Gastrocnemius medialis (tissue), 4 donors: Measurements from ENCODE around the gene FBXO2.

ENCODE experiments used
- POLR2A ChIP-seq, 2 donors: fragments of 450-650 bp; IDR thresholded peaks; one replicate each; pipeline ENCODE4 v1.6.1; 2017; ENCODE audit warnings: antibody characterized with exemption in 2 of 2, mild to moderate bottlenecking in 2 of 2, moderate library complexity in 2 of 2
- TF ChIP-seq, protein P1 (sequence below), 5 experiments: fragments of 450-650 bp in 3 of 5; fragments of 200-600 bp in 2 of 5; sonication (generic) in 2 of 5; IDR thresholded peaks in 4 of 5; conservative IDR thresholded peaks in 1 of 5; 1 replicate in 4 of 5; 2 replicates in 1 of 5; pipeline ENCODE4 v1.5.1; 2016 to 2019; ENCODE audit warnings: antibody characterized with exemption in 5 of 5, mild to moderate bottlenecking in 3 of 5, moderate library complexity in 3 of 5

GRCh38 chr1:11640944-11641343 is 13.3 kb downstream of the FBXO2 start:
- TF ChIP-seq, protein P1, sequence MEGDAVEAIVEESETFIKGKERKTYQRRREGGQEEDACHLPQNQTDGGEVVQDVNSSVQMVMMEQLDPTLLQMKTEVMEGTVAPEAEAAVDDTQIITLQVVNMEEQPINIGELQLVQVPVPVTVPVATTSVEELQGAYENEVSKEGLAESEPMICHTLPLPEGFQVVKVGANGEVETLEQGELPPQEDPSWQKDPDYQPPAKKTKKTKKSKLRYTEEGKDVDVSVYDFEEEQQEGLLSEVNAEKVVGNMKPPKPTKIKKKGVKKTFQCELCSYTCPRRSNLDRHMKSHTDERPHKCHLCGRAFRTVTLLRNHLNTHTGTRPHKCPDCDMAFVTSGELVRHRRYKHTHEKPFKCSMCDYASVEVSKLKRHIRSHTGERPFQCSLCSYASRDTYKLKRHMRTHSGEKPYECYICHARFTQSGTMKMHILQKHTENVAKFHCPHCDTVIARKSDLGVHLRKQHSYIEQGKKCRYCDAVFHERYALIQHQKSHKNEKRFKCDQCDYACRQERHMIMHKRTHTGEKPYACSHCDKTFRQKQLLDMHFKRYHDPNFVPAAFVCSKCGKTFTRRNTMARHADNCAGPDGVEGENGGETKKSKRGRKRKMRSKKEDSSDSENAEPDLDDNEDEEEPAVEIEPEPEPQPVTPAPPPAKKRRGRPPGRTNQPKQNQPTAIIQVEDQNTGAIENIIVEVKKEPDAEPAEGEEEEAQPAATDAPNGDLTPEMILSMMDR (IDR thresholded peaks at IDR 0.05 in 4 of 5, conservative IDR thresholded peaks at IDR 0.05 in 1 of 5): no peak
- no peak for TF ChIP-seq POLR2A (IDR thresholded peaks at IDR 0.05)
